Motor neuron (in vitro differentiated cells): Measurements from ENCODE around the gene PWWP3B. TPM values are rescaled to one million over a fixed set of nuclear protein-coding genes. Genes with fewer than 3 reads are reported as not detected.
"Not testable (repeated sequence)": the region's sequence is repeated elsewhere in the genome, so short reads cannot be mapped to it uniquely, and the experiment has no call there.

Experiments used
- ATAC-seq, 8 experiments: fragments of 200-7000 bp; cut with Tn5 transposase; replicated peaks in 6 of 8; 2 replicates each; pipeline ENCODE4 v1.8.0; 2021; ENCODE audit warnings: mild to moderate bottlenecking in 8 of 8, moderate library complexity in 8 of 8
- H3K27ac ChIP-seq, 2 donors: fragments of 250-450 bp; sonication (Bioruptor Pico); 2 replicates each; pipeline ENCODE4 v1.9.0; 2021; ENCODE audit warnings: antibody characterized with exemption in 2 of 2, mild to moderate bottlenecking in 2 of 2, moderate library complexity in 1 of 2
- H3K4me1 ChIP-seq, 2 donors: fragments of 250-450 bp; sonication (Bioruptor Pico); replicated peaks in 1 of 2; 2 replicates each; pipeline ENCODE4 v1.6.1; 2021; ENCODE audit warnings: antibody characterized with exemption in 2 of 2, mild to moderate bottlenecking in 2 of 2, moderate library complexity in 1 of 2
- H3K4me3 ChIP-seq, 5 donors: fragments of 250-450 bp; sonication (Bioruptor Pico); 2 replicates each; pipeline ENCODE4 v1.9.0; 2021; ENCODE audit warnings: antibody characterized with exemption in 5 of 5, mild to moderate bottlenecking in 5 of 5, moderate library complexity in 4 of 5
- WGBS, 10 experiments: fragments of 450-650 bp; shearing (Covaris generic); methylation state at CpG; one replicate each; pipeline ENCODE4 v1.0.0; 2022; 5-methylcytosine and 5-hydroxymethylcytosine counted together
- in situ Hi-C, 9 experiments: fragments of 400-800 bp; cut with MboI; loops; one replicate each; pipeline ENCODE4 v1.15.0; 2021; ENCODE audit warnings: low sequenced_read_pairs in 9 of 9, low pct_unique_long_range_greater_than_20kb in 2 of 9; ENCODE audit not compliant: unreplicated experiment in 9 of 9
- total RNA-seq, 8 experiments: library from RNA; unstranded; fragments of 300-600 nt; gene quantifications; 2 replicates each; pipeline versions ENCODE4 v1.2.3 to v1.2.4, GENCODE V29; 2022

The PWWP3B gene
- total RNA-seq, result 10 to 100 TPM in 1 of 8 experiments, 1 to 10 TPM in 4, not detected in 3; 2.1 to 18.9 (median 4.7) TPM

DNA sequence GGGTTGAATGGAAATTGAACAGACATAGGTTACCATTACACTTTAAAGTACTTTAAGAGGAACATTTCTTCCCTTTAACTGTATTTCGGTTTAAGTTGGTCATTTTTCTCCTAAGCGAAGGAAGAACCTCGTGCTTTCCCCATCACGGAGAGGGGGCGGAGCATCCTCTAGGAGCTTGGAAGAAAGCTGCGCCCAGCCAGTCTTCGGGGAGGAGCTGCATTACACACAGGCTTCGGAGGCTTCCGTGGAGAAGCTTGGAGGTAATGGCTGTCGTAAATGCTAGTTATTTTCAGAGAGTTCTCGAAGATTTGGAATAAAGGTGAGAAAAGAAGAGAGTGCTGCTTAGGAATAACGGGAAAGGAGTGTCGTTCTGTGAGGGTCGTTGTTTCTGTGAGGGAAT, at the start of gene PWWP3B:
Gene PWWP3B, plus strand, starts transcription at position 199 of the 400 bp plus-strand sequence. CDS start 37,128 bp downstream, outside the sequence.
- Histone ChIP-seq H3K27ac (no peak within 1 kb of the TSS), H3K4me1 (no peaks in the 10 kb centered on the region), H3K4me3 (peak within 1 kb of the TSS; percentile 30 to 39 (median 32))
- peak; percentile 52 to 92 (median 88) for ATAC-seq
- 0 to 15% (median 0%) methylated on average over 2 to 10 of the region's 14 CpGs; no CpG with 5 or more reads in 4 of the 10 experiments for WGBS, 10 experiments
- in situ Hi-C loops, result no loop called here

- Histone ChIP-seq H3K4me1 (no peaks in the 10 kb centered on the region), H3K27ac (no peak overlapping the region), H3K4me3 (no peak overlapping the region)
- WGBS, 10 experiments, result 0 to 60% (median 20%) methylated on average over 1 to 2 of the region's 7 CpGs; no CpG with 5 or more reads in 7 of the 10 experiments
- no peak for ATAC-seq
- in situ Hi-C loops, result no loop called here
Observed at GRCh38 chrX:106139048-106139447, 29.1 kb upstream of the PWWP3B start.

DNA sequence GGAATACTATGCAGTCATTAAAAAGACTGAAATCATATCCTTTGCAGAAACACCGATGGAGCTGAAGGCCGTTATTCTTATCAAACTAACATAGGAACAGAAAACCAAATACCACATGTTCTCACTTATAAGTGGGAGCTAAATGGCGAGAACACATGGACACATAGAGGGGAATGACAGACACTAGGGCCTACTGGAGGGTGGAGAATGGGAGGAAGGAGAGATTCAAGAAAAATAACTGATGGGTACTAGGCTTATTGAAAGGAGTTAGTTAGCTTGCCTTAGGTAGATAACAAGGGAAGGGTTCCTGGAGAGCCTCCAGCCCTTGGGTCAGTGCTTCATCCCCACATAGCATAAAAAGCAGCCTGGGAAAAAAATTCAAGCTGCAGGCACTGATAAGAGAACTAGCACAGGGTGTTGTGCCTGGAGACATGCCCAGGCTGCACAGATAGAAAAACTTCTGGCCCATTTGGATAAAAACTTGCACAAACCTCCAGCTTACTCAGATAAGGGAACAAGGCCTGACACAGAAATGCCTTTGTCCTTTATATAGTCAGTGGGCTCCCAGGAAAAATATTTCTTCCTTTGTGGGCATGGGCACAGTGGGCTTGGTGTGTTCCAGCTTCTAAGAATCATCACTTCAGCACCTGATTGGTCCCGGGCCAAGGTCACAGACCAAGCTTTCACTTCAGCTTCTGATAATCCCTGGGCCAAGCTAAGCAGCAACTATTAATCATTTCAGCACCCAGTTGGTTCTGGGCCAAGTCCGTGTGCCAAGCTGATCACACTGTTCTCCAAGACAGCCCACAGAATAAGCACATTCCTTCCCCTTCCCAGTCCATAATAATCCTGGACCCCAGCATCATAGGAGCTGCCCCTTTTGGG, 23.1 kb upstream of the PWWP3B start:
- WGBS, 10 experiments, result 0 to 78% (median 28%) methylated on average over 1 to 4 of the region's 5 CpGs; no CpG with 5 or more reads in 5 of the 10 experiments
- in situ Hi-C loops, result no loop called here
- no peak for ATAC-seq

DNA sequence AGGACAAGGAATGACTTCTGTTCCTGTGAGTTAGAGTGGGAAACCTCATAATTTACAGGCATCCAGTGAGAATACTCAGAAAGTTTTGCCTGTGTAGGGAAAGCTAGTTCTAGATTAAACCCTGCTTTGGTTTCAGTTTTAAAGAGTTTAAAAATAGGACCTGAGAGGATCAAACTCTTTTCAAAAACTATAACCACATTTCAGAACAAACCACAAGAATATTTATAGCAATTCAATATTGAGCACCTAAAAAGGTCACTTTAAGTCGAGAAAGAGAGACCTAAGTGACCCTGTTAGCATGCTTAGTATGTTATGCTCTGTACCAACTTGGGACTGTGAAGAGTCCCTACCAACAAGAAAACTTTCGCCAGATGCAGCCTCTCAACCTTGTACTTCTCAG, 17.4 kb upstream of the PWWP3B start:
- in situ Hi-C loops, result no loop called here
- no peaks in the 10 kb centered on the region for H3K4me1 ChIP-seq
- no peak overlapping the region for H3K4me3 ChIP-seq
- ATAC-seq, result no peak
- H3K27ac ChIP-seq, result no peak overlapping the region
- 0 to 100% (median 35%) methylated on average over 1 to 2 of the region's 2 CpGs; no CpG with 5 or more reads in 5 of the 10 experiments for WGBS, 10 experiments

More for the DNA sequence above, 23.1 kb upstream of the PWWP3B start:
- H3K4me1 ChIP-seq, result no peaks in the 10 kb centered on the region
- no peak overlapping the region for H3K27ac ChIP-seq
- H3K4me3 ChIP-seq, result no peak overlapping the region

DNA sequence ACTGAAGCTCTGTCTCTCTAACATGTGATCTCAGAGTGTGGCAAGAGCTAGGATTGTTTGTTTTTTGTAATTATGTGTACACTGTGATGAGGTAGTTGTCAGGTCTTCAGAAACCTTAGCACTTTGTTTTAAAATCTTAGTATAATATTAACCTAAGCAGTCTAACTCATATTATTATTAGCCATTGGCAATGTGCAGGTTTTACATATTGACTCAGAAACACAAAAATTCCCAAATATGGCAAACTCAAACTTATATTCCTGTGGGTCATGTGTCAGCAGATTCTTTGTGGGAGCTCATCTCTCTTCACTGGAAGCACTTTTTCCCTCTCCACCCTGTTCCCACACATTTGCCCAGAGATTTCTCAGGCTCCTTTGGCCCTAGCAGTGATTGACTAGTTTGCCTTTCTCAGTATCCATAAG, 8.2 kb upstream of the PWWP3B start:
- no peaks in the 10 kb centered on the region for H3K4me1 ChIP-seq
- no peak overlapping the region for H3K4me3 ChIP-seq
- no peak for ATAC-seq
- no peak overlapping the region for H3K27ac ChIP-seq
- in situ Hi-C loops, result no loop called here

- in situ Hi-C loops, result no loop called here
- Histone ChIP-seq H3K4me3 (no peak overlapping the region), H3K27ac (no peak overlapping the region), H3K4me1 (no peaks in the 10 kb centered on the region)
- 0 to 42% (median 28%) methylated on average over 1 of the region's 1 CpG; no CpG with 5 or more reads in 6 of the 10 experiments for WGBS, 10 experiments
- no peak for ATAC-seq
Observed at GRCh38 chrX:106170318-106170717, 2.2 kb downstream of the PWWP3B start.

- Histone ChIP-seq H3K27ac (no peak overlapping the region), H3K4me1 (no peaks in the 10 kb centered on the region), H3K4me3 (no peak overlapping the region)
- 0 to 80% (median 0%) methylated on average over 1 to 2 of the region's 3 CpGs; no CpG with 5 or more reads in 6 of the 10 experiments for WGBS, 10 experiments
- no peak for ATAC-seq
- in situ Hi-C loops, result no loop called here
Observed at GRCh38 chrX:106171293-106171820, 3.3 kb downstream of the PWWP3B start.

GRCh38 chrX:106177106-106177981, 9.2 kb downstream of the PWWP3B start:
- peak in 5 of 8 experiments; percentile 95 to 98 (median 97) for ATAC-seq
- no peaks in the 10 kb centered on the region for H3K4me1 ChIP-seq
- H3K4me3 ChIP-seq, result peak overlapping the region; percentile 38 to 63 (median 46)
- in situ Hi-C loops, result no loop called here
- 0 to 42% (median 14%) methylated on average over 2 to 14 of the region's 22 CpGs; no CpG with 5 or more reads in 3 of the 10 experiments for WGBS, 10 experiments
- peak overlapping the region in 1 of 2 donors; percentile 41 for H3K27ac ChIP-seq

DNA sequence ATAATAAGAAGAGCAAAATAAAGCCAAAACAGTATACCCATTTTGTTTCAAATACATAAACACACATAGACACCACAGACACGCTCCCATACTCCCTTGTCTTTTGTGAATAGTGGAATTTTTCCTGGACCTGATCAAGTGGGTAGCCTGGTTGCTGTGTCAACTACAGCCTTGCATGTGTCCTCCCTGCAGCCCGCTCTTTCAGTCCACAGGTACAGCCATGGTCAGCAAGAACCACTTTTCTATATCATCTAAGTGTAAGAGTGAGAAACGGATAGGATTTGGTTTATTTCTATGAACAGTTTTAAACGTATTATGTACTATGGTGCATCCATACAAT, 9.8 kb downstream of the PWWP3B start:
- H3K27ac ChIP-seq, result no peak overlapping the region
- WGBS, 10 experiments, result 0 to 62% (median 39%) methylated on average over 1 to 4 of the region's 4 CpGs; no CpG with 5 or more reads in 5 of the 10 experiments
- H3K4me3 ChIP-seq, result peak overlapping the region; percentile 38 to 63 (median 46)
- in situ Hi-C loops, result no loop called here
- no peaks in the 10 kb centered on the region for H3K4me1 ChIP-seq
- peak in 2 of 8 experiments; percentile 50 to 56 for ATAC-seq

GRCh38 chrX:106178826-106179225, 10.7 kb downstream of the PWWP3B start:
- in situ Hi-C loops, result no loop called here
- H3K4me1 ChIP-seq, result no peaks in the 10 kb centered on the region
- H3K4me3 ChIP-seq, result no peak overlapping the region
- WGBS, 10 experiments, result 0 to 95% (median 54%) methylated on average over 2 to 5 of the region's 5 CpGs; no CpG with 5 or more reads in 3 of the 10 experiments
- no peak for ATAC-seq
- no peak overlapping the region for H3K27ac ChIP-seq

GRCh38 chrX:106183685-106184084, 15.6 kb downstream of the PWWP3B start:
- WGBS, 10 experiments, result 54 to 100% (median 60%) methylated on average over 1 to 5 of the region's 6 CpGs; no CpG with 5 or more reads in 7 of the 10 experiments
- H3K27ac ChIP-seq, H3K4me3 ChIP-seq, ATAC-seq, H3K4me1 ChIP-seq, in situ Hi-C loops: not testable (repeated sequence)

GRCh38 chrX:106201502-106202178, 33.5 kb downstream of the PWWP3B start:
- ATAC-seq, result peak in 4 of 8 experiments; percentile 40 to 64 (median 56)
- 0 to 23% (median 0%) methylated on average over 1 to 3 of the region's 3 CpGs; no CpG with 5 or more reads in 5 of the 10 experiments for WGBS, 10 experiments
- Histone ChIP-seq H3K27ac (no peak overlapping the region), H3K4me1 (no peaks in the 10 kb centered on the region), H3K4me3 (no peak overlapping the region)
- in situ Hi-C loops, result no loop called here
